Ascending aorta (tissue), 2 donors: ENCODE results near the gene IWS1. TPM values are rescaled to one million over a fixed set of nuclear protein-coding genes. Genes with fewer than 3 reads are reported as not detected.

Experiments used
- DNase-seq, 2 donors: peaks; one replicate each; pipeline ENCODE4 v3.0.0-alpha.2; 2019; ENCODE audit warnings: low spot score in 2 of 2
- H3K27ac ChIP-seq, 2 donors: fragments of 200-600 bp; sonication (generic); one replicate each; pipeline ENCODE4 v1.5.1; 2016 to 2017; ENCODE audit warnings: mild to moderate bottlenecking in 1 of 2
- H3K27me3 ChIP-seq: fragments of 200-600 bp; sonication (generic); one replicate; pipeline ENCODE4 v1.5.1; 2017
- H3K36me3 ChIP-seq, 2 donors: fragments of 200-600 bp; sonication (generic); one replicate each; pipeline ENCODE4 v1.5.1; 2016
- H3K4me1 ChIP-seq, 2 donors: fragments of 200-600 bp; sonication (generic); one replicate each; pipeline ENCODE4 v1.5.1; 2016 to 2017; ENCODE audit warnings: mild to moderate bottlenecking in 1 of 2
- H3K4me3 ChIP-seq, 2 donors: fragments of 200-600 bp; sonication (generic); one replicate each; pipeline ENCODE4 v1.5.1; 2016 to 2017; ENCODE audit warnings: mild to moderate bottlenecking in 1 of 2
- H3K9me3 ChIP-seq, 2 donors: fragments of 200-600 bp; sonication (generic); one replicate each; pipeline ENCODE4 v1.5.1; 2016
- intact Hi-C: fragments of 100-400 bp; cut with DNase I; formaldehyde crosslinking; loops from one replicate; pipeline ENCODE4 v1.15.1; 2023
- total RNA-seq: library from RNA; depleted of rRNA; stranded (reverse); fragments of >200 nt; gene quantifications from one replicate; pipeline ENCODE4 v1.1.0, GENCODE V29; 2016
- TF ChIP-seq, protein P1 (sequence below), 3 experiments: fragments of 200-600 bp in 2 of 3; fragments of 450-650 bp in 1 of 3; sonication (generic) in 2 of 3; IDR thresholded peaks; one replicate each; pipeline ENCODE4 v1.5.1; 2016 to 2019; ENCODE audit warnings: antibody characterized with exemption in 3 of 3, mild to moderate bottlenecking in 1 of 3, moderate library complexity in 1 of 3

IWS1 gene
- total RNA-seq, 1 donor from 2014 or later: 54.6 TPM

GRCh38 chr2:127451981-127452380 is 74.3 kb downstream of the IWS1 start:
- Histone ChIP-seq H3K36me3 (no peaks in the 10 kb centered on the region), H3K9me3 (no peaks in the 10 kb centered on the region), H3K27me3 (no peaks in the 10 kb centered on the region), H3K4me3 (no peak overlapping the region), H3K4me1 (no peaks in the 10 kb centered on the region), H3K27ac (no peak overlapping the region)
- TF ChIP-seq, protein P1, sequence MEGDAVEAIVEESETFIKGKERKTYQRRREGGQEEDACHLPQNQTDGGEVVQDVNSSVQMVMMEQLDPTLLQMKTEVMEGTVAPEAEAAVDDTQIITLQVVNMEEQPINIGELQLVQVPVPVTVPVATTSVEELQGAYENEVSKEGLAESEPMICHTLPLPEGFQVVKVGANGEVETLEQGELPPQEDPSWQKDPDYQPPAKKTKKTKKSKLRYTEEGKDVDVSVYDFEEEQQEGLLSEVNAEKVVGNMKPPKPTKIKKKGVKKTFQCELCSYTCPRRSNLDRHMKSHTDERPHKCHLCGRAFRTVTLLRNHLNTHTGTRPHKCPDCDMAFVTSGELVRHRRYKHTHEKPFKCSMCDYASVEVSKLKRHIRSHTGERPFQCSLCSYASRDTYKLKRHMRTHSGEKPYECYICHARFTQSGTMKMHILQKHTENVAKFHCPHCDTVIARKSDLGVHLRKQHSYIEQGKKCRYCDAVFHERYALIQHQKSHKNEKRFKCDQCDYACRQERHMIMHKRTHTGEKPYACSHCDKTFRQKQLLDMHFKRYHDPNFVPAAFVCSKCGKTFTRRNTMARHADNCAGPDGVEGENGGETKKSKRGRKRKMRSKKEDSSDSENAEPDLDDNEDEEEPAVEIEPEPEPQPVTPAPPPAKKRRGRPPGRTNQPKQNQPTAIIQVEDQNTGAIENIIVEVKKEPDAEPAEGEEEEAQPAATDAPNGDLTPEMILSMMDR (IDR thresholded peaks at IDR 0.05): no peak
- intact Hi-C loops: no loop called here
- DNase-seq: no peak

GRCh38 chr2:127449898-127450297 is 76.4 kb downstream of the IWS1 start:
- H3K9me3 ChIP-seq: peaks cover 0 to 3% of the 10 kb centered on the region in 2 donors
- no peaks in the 10 kb centered on the region for H3K4me1 ChIP-seq
- no peak for DNase-seq
- intact Hi-C loops: no loop called here
- H3K36me3 ChIP-seq: no peaks in the 10 kb centered on the region
- no peaks in the 10 kb centered on the region for H3K27me3 ChIP-seq
- no peak overlapping the region for H3K4me3 ChIP-seq
- no peak overlapping the region for H3K27ac ChIP-seq
- TF ChIP-seq, protein P1 (IDR thresholded peaks at IDR 0.05): no peak

- H3K4me3 ChIP-seq: no peak overlapping the region
- no peaks in the 10 kb centered on the region for H3K36me3 ChIP-seq
- H3K27me3 ChIP-seq: no peaks in the 10 kb centered on the region
- DNase-seq: no peak
- no peaks in the 10 kb centered on the region for H3K4me1 ChIP-seq
- intact Hi-C loops: no loop called here
- H3K9me3 ChIP-seq: peaks cover 0 to 6% of the 10 kb centered on the region in 2 donors
- TF ChIP-seq, protein P1 (IDR thresholded peaks at IDR 0.05): no peak
- H3K27ac ChIP-seq: no peak overlapping the region
These were observed 76.9 kb downstream of the IWS1 start for GRCh38 chr2:127449414-127449813.

GRCh38 chr2:127448526-127448925 is 77.8 kb downstream of the IWS1 start:
- Histone ChIP-seq H3K4me3 (no peak overlapping the region), H3K27ac (no peak overlapping the region), H3K36me3 (no peaks in the 10 kb centered on the region), H3K27me3 (no peaks in the 10 kb centered on the region), H3K9me3 (peaks cover 0 to 6% of the 10 kb centered on the region in 2 donors), H3K4me1 (no peaks in the 10 kb centered on the region)
- no peak for DNase-seq
- intact Hi-C loops: no loop called here
- TF ChIP-seq, protein P1 (IDR thresholded peaks at IDR 0.05): no peak

DNA sequence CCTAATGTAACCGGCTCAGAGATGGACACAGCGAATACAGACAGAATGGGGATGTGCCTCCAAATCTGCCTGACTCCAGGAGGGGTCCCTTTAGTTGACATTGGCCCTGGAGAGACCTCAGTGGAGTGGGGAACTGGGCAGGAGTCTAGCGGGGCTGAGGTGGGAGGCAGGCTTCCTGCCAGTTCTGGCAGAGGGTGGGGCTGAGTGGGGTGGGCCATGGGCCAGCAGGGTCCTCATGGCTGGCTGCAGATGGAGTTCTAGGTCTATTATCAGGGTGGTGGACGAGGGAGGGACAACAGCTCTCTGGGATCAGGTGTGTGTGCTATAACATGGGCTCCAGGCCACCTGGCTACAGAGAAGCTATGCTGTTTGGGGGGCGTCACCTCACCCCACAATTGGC is 86.9 kb downstream of the IWS1 start:
- Histone ChIP-seq H3K9me3 (peaks cover 7 to 11% of the 10 kb centered on the region in 2 donors), H3K36me3 (no peaks in the 10 kb centered on the region), H3K27me3 (no peaks in the 10 kb centered on the region), H3K27ac (no peak overlapping the region), H3K4me3 (no peak overlapping the region), H3K4me1 (no peaks in the 10 kb centered on the region)
- intact Hi-C loops: no loop called here
- TF ChIP-seq, protein P1 (IDR thresholded peaks at IDR 0.05): no peak
- DNase-seq: no peak
